OCI-M1 (cell line): ENCODE results near the gene GPX1.
"Not testable (repeated sequence)": the region's sequence is repeated elsewhere in the genome, so short reads cannot be mapped to it uniquely, and the experiment has no call there.

ENCODE experiments used
- DNase-seq: peaks from one replicate; lab custom pipeline; 2025; lab: John Stamatoyannopoulos, UW

Gene GPX1

GRCh38 chr3:49357443-49358216 is 523 bp downstream of the GPX1 start:
- DNase-seq, result peak; percentile 19

GRCh38 chr3:49357095-49357442 is 1.1 kb downstream of the GPX1 start:
- not testable (repeated sequence) for DNase-seq

DNA sequence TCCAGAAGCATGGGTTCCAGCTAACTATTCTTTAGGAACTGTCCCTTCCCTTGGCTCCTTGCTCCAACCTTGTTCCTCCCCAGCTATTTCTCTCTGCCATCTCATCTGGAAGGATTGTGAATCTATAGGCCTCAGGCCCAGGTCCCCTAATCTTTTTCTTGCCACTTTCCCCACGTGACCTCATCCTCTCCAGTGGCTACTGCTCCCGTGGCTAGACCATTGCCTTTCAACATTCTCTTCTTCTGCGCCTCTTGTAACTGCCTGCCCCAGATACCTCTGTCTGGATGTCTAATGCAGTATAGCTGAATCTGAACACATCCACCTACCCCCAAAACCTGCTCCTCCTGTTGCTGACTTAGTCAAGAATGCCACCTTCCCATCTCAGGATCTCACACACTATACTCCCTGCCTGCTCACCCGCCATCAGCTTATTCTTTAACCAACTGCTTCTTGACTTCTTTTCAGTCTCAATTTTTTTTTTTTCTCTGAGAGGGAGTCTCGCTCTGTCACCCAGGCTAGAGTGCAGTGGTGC is 5.2 kb downstream of the GPX1 start:
- no peak for DNase-seq

GRCh38 chr3:49352281-49352680 is 5.9 kb downstream of the GPX1 start:
- DNase-seq, result no peak

- peak; percentile 58 for DNase-seq
Observed at GRCh38 chr3:49351521-49352011, 6.6 kb downstream of the GPX1 start.

- peak; percentile 70 for DNase-seq
Observed at GRCh38 chr3:49349348-49350114, 8.6 kb downstream of the GPX1 start.

- DNase-seq, result not testable (repeated sequence)
Observed at GRCh38 chr3:49348361-49348760, 9.8 kb downstream of the GPX1 start.

GRCh38 chr3:49346797-49347251 is 11.3 kb downstream of the GPX1 start:
- DNase-seq, result no peak

DNA sequence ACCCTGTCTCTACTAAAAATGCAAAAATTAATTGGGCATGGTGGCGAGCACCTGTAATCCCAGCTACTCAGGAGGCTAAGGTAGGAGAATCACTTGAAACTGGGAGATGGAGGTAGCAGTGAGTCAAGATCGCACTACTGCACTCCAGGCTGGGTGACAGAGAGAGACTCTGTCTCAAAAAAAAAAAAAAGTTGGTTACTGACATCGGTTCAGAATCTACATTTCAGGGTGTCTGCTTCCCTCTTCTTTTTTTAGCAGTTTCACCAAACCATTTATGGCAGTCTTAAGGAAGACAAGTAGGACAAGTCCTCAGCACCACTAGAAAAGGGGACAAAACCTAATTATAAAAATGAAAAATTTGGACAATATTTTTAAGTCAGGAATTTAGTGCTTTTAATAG is 15.0 kb downstream of the GPX1 start:
- no peak for DNase-seq

DNA sequence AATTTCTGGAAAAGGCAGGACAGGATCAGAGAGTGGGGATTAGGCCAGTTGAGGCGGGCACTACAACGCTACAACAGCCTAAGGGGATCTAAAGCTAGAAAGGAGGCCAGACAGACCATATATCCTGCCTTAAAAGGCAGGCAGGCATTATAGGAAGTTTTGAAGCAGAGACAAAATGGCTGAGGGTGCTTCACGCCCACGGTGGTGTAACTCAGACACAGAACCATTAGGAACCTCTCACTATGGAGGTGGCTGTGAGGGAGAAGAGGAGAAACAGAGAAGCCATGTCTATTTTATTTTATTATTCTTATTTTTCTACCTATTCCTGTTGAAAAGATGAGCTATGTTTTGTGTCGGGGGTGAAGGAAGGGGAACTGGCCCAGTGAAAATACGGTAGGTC is 16.2 kb downstream of the GPX1 start:
- DNase-seq, result no peak

DNA sequence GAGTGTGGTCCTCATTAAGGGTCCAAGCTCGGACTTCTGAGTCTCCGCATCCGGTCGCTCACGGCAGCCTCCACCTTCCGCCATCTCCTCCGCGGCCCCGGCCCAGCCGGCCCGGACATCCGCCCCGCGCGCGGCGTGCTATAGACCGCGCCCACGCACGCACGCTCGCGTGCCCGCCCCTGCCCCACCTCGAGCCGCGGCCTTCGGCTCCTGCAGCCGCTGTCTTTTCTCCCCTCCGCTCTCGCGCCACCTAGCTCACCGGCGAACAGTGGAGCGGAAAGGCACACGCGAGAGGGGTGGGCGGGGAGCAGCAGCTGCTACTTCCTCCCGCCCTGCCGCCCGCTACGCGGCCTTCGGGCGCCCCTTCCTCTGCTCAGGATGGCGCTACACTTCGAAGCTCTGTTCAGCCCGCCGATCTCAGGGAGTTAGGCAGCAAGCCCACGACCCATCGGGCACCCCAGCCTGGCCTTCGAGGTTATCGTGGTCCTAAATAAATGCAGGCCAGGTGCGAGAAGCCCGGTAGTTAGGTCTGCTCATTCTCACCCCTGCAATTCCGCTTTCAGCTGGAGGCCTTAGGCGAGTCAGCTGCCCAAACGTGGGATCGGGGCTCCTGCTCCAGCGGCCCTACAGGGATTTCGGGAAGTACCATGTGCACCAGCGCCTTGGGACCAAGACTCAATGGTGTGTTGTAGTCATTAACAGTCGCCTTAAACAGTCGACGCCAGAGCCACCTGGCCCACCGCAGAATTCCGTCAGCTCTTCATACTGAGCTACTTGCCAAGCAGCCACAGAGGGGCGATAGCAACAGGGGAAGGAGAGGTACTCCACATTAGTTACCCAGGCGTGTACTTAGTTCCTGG is 18.0 kb downstream of the GPX1 start, which contains the start of gene USP4:
USP4 (minus strand) TSS at position 113 of the 860 bp plus-strand sequence; CDS start at position 84, 29 bp downstream.
- DNase-seq, result peak; percentile 88

- no peak for DNase-seq
Observed at GRCh38 chr3:49339581-49339940, 18.6 kb downstream of the GPX1 start.

DNA sequence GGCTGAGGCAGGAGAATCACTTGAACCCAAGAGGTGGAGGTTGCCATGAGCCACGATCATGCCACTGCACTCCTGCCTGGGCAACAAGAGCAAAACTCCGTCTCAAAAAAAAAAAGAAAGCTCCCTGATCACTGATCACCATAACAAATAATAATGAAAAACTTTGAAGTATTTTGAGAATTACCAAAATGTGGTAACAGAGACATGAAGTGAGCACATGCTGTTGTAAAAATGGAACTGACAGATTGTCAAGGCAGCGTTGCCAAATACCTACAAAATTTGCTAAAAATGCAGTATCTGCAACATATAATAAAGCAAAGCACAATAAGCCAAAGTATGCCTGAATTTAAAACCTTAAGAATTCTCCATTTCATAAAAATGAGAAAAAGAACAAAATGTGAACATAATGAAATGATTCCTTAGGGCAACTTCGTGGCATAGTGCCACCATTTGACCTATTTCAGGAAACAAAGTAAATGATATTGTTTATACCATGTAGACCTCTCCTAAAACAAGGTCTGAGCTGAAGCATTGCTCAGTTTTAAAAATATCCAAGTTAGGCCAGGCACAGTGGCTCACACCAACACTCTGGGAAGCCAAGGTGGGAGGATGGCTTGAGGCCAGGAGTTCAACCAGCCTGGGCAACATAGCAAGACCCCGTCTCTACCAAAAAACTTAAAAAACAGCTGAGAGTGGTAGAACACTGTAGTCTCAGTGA is 24.1 kb downstream of the GPX1 start:
- no peak for DNase-seq

- no peak for DNase-seq
Observed at GRCh38 chr3:49333091-49333490, 25.1 kb downstream of the GPX1 start.

GRCh38 chr3:49329186-49329585 is 29.0 kb downstream of the GPX1 start:
- DNase-seq, result no peak

- DNase-seq, result not testable (repeated sequence)
Observed at GRCh38 chr3:49328350-49328749, 29.8 kb downstream of the GPX1 start.

DNA sequence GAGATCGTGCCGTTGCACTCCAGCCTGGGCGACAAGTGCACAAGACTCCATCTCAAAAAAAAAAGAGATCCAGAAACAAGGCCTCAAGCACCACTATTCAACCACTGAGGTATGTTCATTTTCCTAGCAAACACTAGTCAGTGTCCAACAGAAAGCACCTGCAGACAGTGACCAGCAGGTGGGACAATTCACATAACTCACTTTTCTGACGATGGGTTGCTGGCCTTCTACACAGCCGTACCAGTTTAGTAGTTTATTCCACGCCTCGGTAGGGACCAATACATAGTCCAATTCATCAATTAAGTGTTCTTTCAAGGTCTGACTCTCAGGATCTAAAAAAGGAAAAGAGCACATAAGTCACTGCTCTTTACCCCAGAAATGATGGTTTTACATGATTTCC is 30.7 kb downstream of the GPX1 start:
- no peak for DNase-seq

GRCh38 chr3:49324768-49325167 is 33.4 kb downstream of the GPX1 start:
- DNase-seq, result no peak

DNA sequence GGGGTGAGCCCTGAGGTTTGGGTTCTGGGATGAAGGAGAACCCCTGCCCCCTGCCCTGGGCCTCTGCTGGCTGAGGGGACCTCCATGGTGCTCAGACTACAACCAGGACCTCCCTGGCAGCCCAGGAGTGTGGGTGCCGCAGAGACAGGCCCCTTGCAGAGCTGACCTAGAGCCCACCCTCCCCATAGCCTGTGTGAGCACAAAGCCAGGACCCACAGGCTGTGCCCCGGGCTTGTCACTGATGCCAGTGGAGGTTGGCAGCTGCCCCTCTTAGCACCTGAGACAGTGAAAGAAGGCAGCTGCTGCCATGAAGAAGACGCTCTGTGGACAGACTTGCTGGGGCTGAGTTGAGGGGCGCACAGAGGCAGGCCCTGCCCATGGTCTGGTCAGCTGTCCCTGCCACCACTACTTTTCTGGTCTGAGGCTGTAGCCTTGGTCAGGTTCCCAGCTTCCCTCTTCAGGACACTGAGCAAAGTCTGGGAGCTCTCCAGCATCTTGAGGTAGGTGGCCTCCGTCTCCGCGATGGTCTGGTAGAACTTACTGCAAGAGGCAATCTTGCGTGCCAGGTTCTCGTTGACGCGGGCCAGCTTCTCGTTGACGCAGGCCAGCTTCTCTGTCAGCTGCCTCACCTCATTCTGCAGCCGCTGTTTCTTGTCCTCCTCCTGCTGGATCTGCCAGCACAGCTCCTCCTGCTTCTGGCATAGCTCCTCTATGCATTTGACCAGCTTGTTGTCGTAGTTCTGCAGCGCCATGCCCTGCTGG is 41.3 kb downstream of the GPX1 start:
- DNase-seq, result no peak

GRCh38 chr3:49313896-49314688 is 44.1 kb downstream of the GPX1 start:
- no peak for DNase-seq
